Left cardiac atrium (tissue), 2 donors: Measurements from ENCODE around the gene ZC3HAV1. TPM values are rescaled to one million over a fixed set of nuclear protein-coding genes. Genes with fewer than 3 reads are reported as not detected.

ENCODE experiments used
- total RNA-seq, 2 donors: library from RNA; stranded (reverse); fragmentation: NEBNext Ultra II Directional; extraction: Animal tissue kit (Norgen Biotek cat#: 25700); gene quantifications; one replicate each; pipeline ENCODE4 v1.2.1, GENCODE V29; 2021
- donor health status: DM: no; HTN: yes; CAD: no; lungs with severe emphysema.
- donor health status: DM: yes; HTN: yes; CAD: no.

ZC3HAV1 gene
- total RNA-seq, 2 donors from 2014 or later, result 12.1 to 16.4 TPM

Other genes with a start within 250 kb of the ZC3HAV1 start
- gene KIAA1549, start 128.3 kb downstream of the ZC3HAV1 start, total RNA-seq, result 1 to 10 TPM; 1.3 to 1.5 TPM
- 1 to 10 TPM; 4.8 to 7.3 TPM for gene ZC3HAV1L, start 73.7 kb downstream of the ZC3HAV1 start, total RNA-seq
- 10 to 100 TPM; 11.7 to 14.3 TPM for gene UBN2, start 121.5 kb upstream of the ZC3HAV1 start, total RNA-seq
- 10 to 100 TPM; 32.3 to 38.2 TPM for gene FMC1, start 231.6 kb upstream of the ZC3HAV1 start, total RNA-seq